ENCODE results near the gene SLC26A1.

Gene SLC26A1

GRCh38 chr4:968221-968620 is 25.0 kb downstream of the SLC26A1 start:
- H3K27me3 ChIP-seq (replicated peaks; ENCODE audit: control insufficient read depth, insufficient read depth, low read length), result no peaks in the 10 kb centered on the region
- H3K4me3 ChIP-seq (replicated peaks; ENCODE audit: low read depth, low read length), result no peak overlapping the region
- no peak for DNase-seq (ENCODE audit: extremely low read depth, insufficient read length)
- peaks cover 2% of the 10 kb centered on the region for H3K36me3 ChIP-seq (ENCODE audit: control insufficient read depth, insufficient read depth, low read length)
- no peak for TF ChIP-seq CTCF (IDR thresholded peaks at IDR 0.05; ENCODE audit: insufficient read depth, low read length, poor library complexity, severe bottlenecking)

GRCh38 chr4:967113-968104 is 25.8 kb downstream of the SLC26A1 start:
- no peak overlapping the region for H3K4me3 ChIP-seq (replicated peaks; ENCODE audit: low read depth, low read length)

GRCh38 chr4:966266-967112 is 26.7 kb downstream of the SLC26A1 start:
- no peak for DNase-seq (ENCODE audit: extremely low read depth, insufficient read length)
- TF ChIP-seq CTCF (IDR thresholded peaks at IDR 0.05; ENCODE audit: insufficient read depth, low read length, poor library complexity, severe bottlenecking), result no peak
- Histone ChIP-seq H3K36me3 (ENCODE audit: control insufficient read depth, insufficient read depth, low read length) (peaks cover 6% of the 10 kb centered on the region), H3K27me3 (replicated peaks; ENCODE audit: control insufficient read depth, insufficient read depth, low read length) (no peaks in the 10 kb centered on the region), H3K4me3 (replicated peaks; ENCODE audit: low read depth, low read length) (no peak overlapping the region)

More at GRCh38 chr4:967113-968104, 25.8 kb downstream of the SLC26A1 start:
- peaks cover 3% of the 10 kb centered on the region for H3K36me3 ChIP-seq (ENCODE audit: control insufficient read depth, insufficient read depth, low read length)
- DNase-seq (ENCODE audit: extremely low read depth, insufficient read length), result no peak
- TF ChIP-seq CTCF (IDR thresholded peaks at IDR 0.05; ENCODE audit: insufficient read depth, low read length, poor library complexity, severe bottlenecking), result no peak
- no peaks in the 10 kb centered on the region for H3K27me3 ChIP-seq (replicated peaks; ENCODE audit: control insufficient read depth, insufficient read depth, low read length)

GRCh38 chr4:965766-966134 is 27.5 kb downstream of the SLC26A1 start:
- no peak for DNase-seq (ENCODE audit: extremely low read depth, insufficient read length)
- H3K27me3 ChIP-seq (replicated peaks; ENCODE audit: control insufficient read depth, insufficient read depth, low read length), result no peaks in the 10 kb centered on the region
- TF ChIP-seq CTCF (IDR thresholded peaks at IDR 0.05; ENCODE audit: insufficient read depth, low read length, poor library complexity, severe bottlenecking), result no peak
- H3K4me3 ChIP-seq (replicated peaks; ENCODE audit: low read depth, low read length), result no peak overlapping the region
- peaks cover 6% of the 10 kb centered on the region for H3K36me3 ChIP-seq (ENCODE audit: control insufficient read depth, insufficient read depth, low read length)

GRCh38 chr4:965048-965765 is 28.0 kb downstream of the SLC26A1 start:
- Histone ChIP-seq H3K27me3 (replicated peaks; ENCODE audit: control insufficient read depth, insufficient read depth, low read length) (no peaks in the 10 kb centered on the region), H3K4me3 (replicated peaks; ENCODE audit: low read depth, low read length) (no peak overlapping the region), H3K36me3 (ENCODE audit: control insufficient read depth, insufficient read depth, low read length) (peaks cover 5% of the 10 kb centered on the region)
- TF ChIP-seq CTCF (IDR thresholded peaks at IDR 0.05; ENCODE audit: insufficient read depth, low read length, poor library complexity, severe bottlenecking), result no peak
- DNase-seq (ENCODE audit: extremely low read depth, insufficient read length), result no peak

All from GM06990 (cell line).